Left renal cortex interstitium (tissue), 4 donors: ENCODE results near the gene CPPED1. TPM values are rescaled to one million over a fixed set of nuclear protein-coding genes. Genes with fewer than 3 reads are reported as not detected.

ENCODE experiments used
- DNase-seq, 4 donors: peaks; one replicate each; pipeline ENCODE4 v3.0.0-alpha.2; 2013; ENCODE audit warnings: low read depth in 4 of 4, low spot score in 2 of 4, missing footprints in 1 of 4
- polyA plus RNA-seq, 4 donors: library from polyadenylated mRNA; unstranded; fragments of 120-200 nt; gene quantifications; one replicate each; pipeline ENCODE4 v1.2.1, GENCODE V29; 2013; ENCODE audit not compliant: insufficient read length in 4 of 4

CPPED1 gene
- polyA plus RNA-seq, 4 donors, result 22.2 to 25.9 (median 23.8) TPM

- no peak for DNase-seq
Observed at GRCh38 chr16:12655537-12655936, 148.2 kb downstream of the CPPED1 start.

- DNase-seq, result no peak
Observed at GRCh38 chr16:12653820-12654392, 149.8 kb downstream of the CPPED1 start.

GRCh38 chr16:12652924-12653323 lies 150.8 kb downstream of the CPPED1 start:
- no peak for DNase-seq

GRCh38 chr16:12651765-12652512 lies 151.7 kb downstream of the CPPED1 start:
- no peak for DNase-seq

- DNase-seq, result no peak
Observed at GRCh38 chr16:12649356-12649755, 154.3 kb downstream of the CPPED1 start.

- no peak for DNase-seq
Observed at GRCh38 chr16:12646490-12647274, 157.0 kb downstream of the CPPED1 start.

GRCh38 chr16:12646098-12646489 lies 157.6 kb downstream of the CPPED1 start:
- DNase-seq, result no peak

GRCh38 chr16:12643034-12643455 lies 160.6 kb downstream of the CPPED1 start:
- DNase-seq, result no peak

- DNase-seq, result no peak
Observed at GRCh38 chr16:12639044-12639443, 164.6 kb downstream of the CPPED1 start.

- DNase-seq, result no peak
Observed at GRCh38 chr16:12637002-12637401, 166.7 kb downstream of the CPPED1 start.

- no peak for DNase-seq
Observed at GRCh38 chr16:12629271-12629670, 174.4 kb downstream of the CPPED1 start.

GRCh38 chr16:12628536-12628935 lies 175.2 kb downstream of the CPPED1 start:
- DNase-seq, result no peak

- no peak for DNase-seq
Observed at GRCh38 chr16:12627394-12627793, 176.3 kb downstream of the CPPED1 start.

- DNase-seq, result no peak
Observed at GRCh38 chr16:12626411-12626810, 177.3 kb downstream of the CPPED1 start.

- no peak for DNase-seq
Observed at GRCh38 chr16:12625716-12626115, 178.0 kb downstream of the CPPED1 start.

- no peak for DNase-seq
Observed at GRCh38 chr16:12625068-12625467, 178.6 kb downstream of the CPPED1 start.

GRCh38 chr16:12620150-12620549 lies 183.5 kb downstream of the CPPED1 start:
- DNase-seq, result no peak

GRCh38 chr16:12618515-12618914 lies 185.2 kb downstream of the CPPED1 start:
- peak in 2 of 4 donors; percentile 19 to 25 for DNase-seq

GRCh38 chr16:12617401-12617819 lies 186.3 kb downstream of the CPPED1 start:
- DNase-seq, result no peak

GRCh38 chr16:12614662-12615278 lies 188.9 kb downstream of the CPPED1 start:
- no peak for DNase-seq
